Endodermal cell (in vitro differentiated cells): ENCODE results near the gene SH2D3C. TPM values are rescaled to one million over a fixed set of nuclear protein-coding genes. Genes with fewer than 3 reads are reported as not detected.

Experiments used
- DNase-seq: peaks from one replicate; pipeline ENCODE4 v3.0.0-alpha.2; 2017
- H3K27ac ChIP-seq: 2 replicates; pipeline ENCODE4 v1.5.1; 2013; ENCODE audit warnings: mild to moderate bottlenecking, low read depth, low read length, moderate library complexity
- H3K27me3 ChIP-seq: 2 replicates; pipeline ENCODE4 v1.6.1; 2013; ENCODE audit warnings: mild to moderate bottlenecking, low read length, moderate library complexity; ENCODE audit not compliant: insufficient read depth, control insufficient read depth, poor library complexity, severe bottlenecking
- H3K36me3 ChIP-seq: 2 replicates; pipeline ENCODE4 v1.7.0; 2013; ENCODE audit warnings: mild to moderate bottlenecking, low read length, moderate library complexity; ENCODE audit not compliant: control insufficient read depth, insufficient read depth
- H3K4me1 ChIP-seq: one replicate; pipeline ENCODE4 v1.7.0; 2013; ENCODE audit warnings: low read length; ENCODE audit not compliant: control insufficient read depth, insufficient read depth
- H3K4me3 ChIP-seq: 2 replicates; pipeline ENCODE4 v1.5.1; 2013; ENCODE audit warnings: mild to moderate bottlenecking, low read length, moderate library complexity
- H3K9ac ChIP-seq: 2 replicates; pipeline ENCODE4 v1.6.1; 2013; ENCODE audit warnings: mild to moderate bottlenecking, low read length, moderate library complexity; ENCODE audit not compliant: poor library complexity, severe bottlenecking; ENCODE audit errors: extremely low read depth
- H3K9me3 ChIP-seq: 2 replicates; pipeline ENCODE4 v1.6.1; 2013; ENCODE audit warnings: mild to moderate bottlenecking, low read length, moderate library complexity; ENCODE audit not compliant: control insufficient read depth
- H3K27ac Mint-ChIP-seq: 2 replicates; pipeline ENCODE4 v1.8.0; 2020; ENCODE audit warnings: mixed read lengths
- H3K27me3 Mint-ChIP-seq: 2 replicates; pipeline ENCODE4 v1.8.0; 2021; ENCODE audit warnings: mild to moderate bottlenecking, mixed read lengths; ENCODE audit not compliant: insufficient read depth
- H3K36me3 Mint-ChIP-seq: 2 replicates; pipeline ENCODE4 v1.8.0; 2020; ENCODE audit warnings: low read depth, mixed read lengths
- H3K4me1 Mint-ChIP-seq: 2 replicates; pipeline ENCODE4 v1.8.0; 2020; ENCODE audit warnings: mixed read lengths
- H3K4me3 Mint-ChIP-seq: 2 replicates; pipeline ENCODE4 v1.8.0; 2020; ENCODE audit warnings: mild to moderate bottlenecking, moderate library complexity, mixed read lengths
- H3K9me3 Mint-ChIP-seq: 2 replicates; pipeline ENCODE4 v1.8.0; 2020; ENCODE audit warnings: mild to moderate bottlenecking, mixed read lengths
- CTCF ChIP-seq: fragments of 200-600 bp; sonication (generic); conservative IDR thresholded peaks from 2 replicates; pipeline ENCODE4 v1.5.0; 2021; ENCODE audit warnings: antibody characterized with exemption, mild to moderate bottlenecking
- WGBS, 2 experiments: methylation state at CpG; one replicate each; pipeline versions ENCODE4 v1.1.5 to v1.1.7; 2013; ENCODE audit warnings: missing lambda C conversion rate in 2 of 2, mixed read lengths in 1 of 2; ENCODE audit not compliant: insufficient coverage in 1 of 2, insufficient read length in 1 of 2; 5-methylcytosine and 5-hydroxymethylcytosine counted together
- total RNA-seq, 2 donors: library from RNA; stranded (reverse); fragmentation: NEBNext Ultra II Directional in 1 of 2; extraction: Animal tissue kit (Norgen Biotek cat#: 25700) in 1 of 2; gene quantifications; 2 replicates in 1 of 2; 3 replicates in 1 of 2; pipeline ENCODE4 v1.2.1, GENCODE V29; 2021

SH2D3C gene
- total RNA-seq, 2 donors from 2014 or later = 0.77 to 1.4 TPM

DNA sequence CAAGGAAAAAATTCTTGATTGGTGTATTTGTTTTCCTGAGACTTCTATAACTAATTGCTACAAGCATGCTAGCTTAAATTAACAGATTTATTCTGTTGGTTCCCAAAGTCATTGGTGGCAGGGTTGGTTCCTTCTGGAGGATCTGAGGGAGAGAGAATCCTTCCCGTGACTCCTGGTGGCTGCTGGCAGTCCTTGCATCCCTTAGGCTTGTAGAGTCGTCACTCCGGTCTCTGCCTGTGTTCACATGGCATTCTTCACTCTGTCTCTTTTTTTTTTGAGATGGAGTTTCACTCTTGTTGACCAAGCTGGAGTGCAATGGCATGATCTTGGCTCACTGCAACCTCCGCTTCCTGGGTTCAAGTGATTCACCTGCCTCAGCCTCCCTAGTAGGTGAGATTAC, 12.6 kb upstream of the SH2D3C start:
- Mint-ChIP-seq H3K4me1 (peaks cover 6% of the 10 kb centered on the region), H3K9me3 (no peaks in the 10 kb centered on the region), H3K27me3 (no peaks in the 10 kb centered on the region), H3K4me3 (no peak overlapping the region), H3K36me3 (peaks cover 51% of the 10 kb centered on the region), H3K27ac (no peak overlapping the region)
- H3K36me3 ChIP-seq = peaks cover 65% of the 10 kb centered on the region
- TF ChIP-seq CTCF = peak; percentile 51
- no peak for DNase-seq
- no peak overlapping the region for H3K27ac ChIP-seq
- no peaks in the 10 kb centered on the region for H3K4me1 ChIP-seq
- H3K27me3 ChIP-seq = no peaks in the 10 kb centered on the region
- H3K9me3 ChIP-seq = no peaks in the 10 kb centered on the region
- 96% methylated on average over 3 to 4 of the region's 4 CpGs for WGBS, 2 experiments
- no peak overlapping the region for H3K4me3 ChIP-seq
- no peak overlapping the region for H3K9ac ChIP-seq

- no peak for DNase-seq
- Histone ChIP-seq H3K27ac (no peak overlapping the region), H3K9me3 (no peaks in the 10 kb centered on the region), H3K4me3 (no peak overlapping the region), H3K9ac (no peak overlapping the region), H3K36me3 (peaks cover 65% of the 10 kb centered on the region), H3K4me1 (no peaks in the 10 kb centered on the region), H3K27me3 (no peaks in the 10 kb centered on the region)
- 95 to 96% methylated on average over 6 to 9 of the region's 9 CpGs for WGBS, 2 experiments
- no peaks in the 10 kb centered on the region for H3K27me3 Mint-ChIP-seq
- no peaks in the 10 kb centered on the region for H3K9me3 Mint-ChIP-seq
- TF ChIP-seq CTCF = no peak
- H3K27ac Mint-ChIP-seq = no peak overlapping the region
- peaks cover 51% of the 10 kb centered on the region for H3K36me3 Mint-ChIP-seq
- H3K4me1 Mint-ChIP-seq = peaks cover 6% of the 10 kb centered on the region
- no peak overlapping the region for H3K4me3 Mint-ChIP-seq
Observed at GRCh38 chr9:127790094-127790855, 11.8 kb upstream of the SH2D3C start.

- no peak overlapping the region for H3K27ac ChIP-seq
- WGBS, 2 experiments = 96 to 99% methylated on average over 20 to 25 of the region's 25 CpGs
- H3K9me3 Mint-ChIP-seq = no peaks in the 10 kb centered on the region
Observed at GRCh38 chr9:127789179-127789578, 10.7 kb upstream of the SH2D3C start.

More at GRCh38 chr9:127789179-127789578, 10.7 kb upstream of the SH2D3C start:
- no peak overlapping the region for H3K4me3 ChIP-seq
- no peaks in the 10 kb centered on the region for H3K27me3 ChIP-seq
- no peak for DNase-seq
- Mint-ChIP-seq H3K36me3 (peaks cover 51% of the 10 kb centered on the region), H3K27me3 (no peaks in the 10 kb centered on the region), H3K27ac (no peak overlapping the region), H3K4me3 (no peak overlapping the region), H3K4me1 (peaks cover 6% of the 10 kb centered on the region)
- peaks cover 65% of the 10 kb centered on the region for H3K36me3 ChIP-seq
- no peak for TF ChIP-seq CTCF
- H3K9me3 ChIP-seq = no peaks in the 10 kb centered on the region
- no peaks in the 10 kb centered on the region for H3K4me1 ChIP-seq
- no peak overlapping the region for H3K9ac ChIP-seq
